GOT3 (cell line): ENCODE data around the gene FAAH2.
"Not testable (repeated sequence)": the region's sequence is repeated elsewhere in the genome, so short reads cannot be mapped to it uniquely, and the experiment has no call there.

Experiments
- DNase-seq: peaks from one replicate; lab custom pipeline; 2025; ENCODE audit warnings: mixed read lengths; lab: John Stamatoyannopoulos, UW

FAAH2 gene

DNA sequence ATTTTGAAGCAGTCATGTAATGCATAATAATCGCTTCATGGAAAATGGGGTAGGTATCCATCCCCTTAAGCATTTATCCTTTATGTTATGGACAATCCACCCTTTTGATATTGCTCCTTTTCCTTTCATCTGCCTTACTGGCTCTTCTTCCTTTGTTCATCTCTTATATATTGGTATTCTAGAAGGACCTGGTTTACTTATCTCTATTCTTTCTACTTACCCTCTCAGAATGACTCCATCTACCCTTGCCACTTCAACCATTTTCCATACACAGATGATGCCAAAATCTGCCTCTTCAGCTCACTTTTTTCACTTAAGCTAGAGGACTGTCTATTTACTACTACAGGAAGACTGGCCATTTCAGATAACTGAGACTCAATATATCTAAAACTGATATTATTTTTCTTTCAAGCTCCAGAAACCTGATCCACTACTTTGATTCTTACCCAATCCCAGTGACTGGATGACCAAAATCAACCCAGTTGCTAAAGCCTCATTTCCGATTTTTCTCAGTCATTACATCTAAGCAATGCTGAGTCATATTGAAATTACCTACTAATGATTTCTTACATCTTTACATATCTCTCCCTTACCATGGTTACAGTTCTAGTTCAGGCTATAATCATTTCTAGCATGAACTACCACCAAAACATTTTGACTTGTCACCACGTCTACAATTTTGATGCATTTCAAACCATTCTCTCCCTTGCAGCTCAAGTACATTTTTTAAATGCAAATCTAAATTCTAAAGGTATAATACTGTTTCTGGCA lies 93.7 kb downstream of the FAAH2 start:
- DNase-seq: no peak

DNA sequence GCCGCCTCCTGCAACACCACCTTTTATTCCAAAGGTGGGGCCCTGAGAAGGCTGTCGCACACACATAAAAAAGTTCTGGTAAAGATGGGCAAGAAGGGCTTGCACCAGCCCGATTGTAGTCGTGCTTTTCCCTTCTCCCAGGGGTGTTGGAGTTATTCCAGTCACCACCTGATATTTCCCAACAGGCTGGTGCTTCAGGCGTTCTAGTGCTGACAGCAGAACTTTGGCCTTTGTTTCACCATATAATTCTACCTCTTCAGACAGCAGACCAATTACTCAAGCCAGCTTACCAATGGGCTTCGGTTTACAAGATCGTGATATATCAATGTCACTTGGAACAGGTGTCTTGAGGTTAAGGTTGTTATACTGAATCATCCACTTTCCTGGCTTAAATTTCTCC lies 107.7 kb downstream of the FAAH2 start:
- DNase-seq: not testable (repeated sequence)

DNA sequence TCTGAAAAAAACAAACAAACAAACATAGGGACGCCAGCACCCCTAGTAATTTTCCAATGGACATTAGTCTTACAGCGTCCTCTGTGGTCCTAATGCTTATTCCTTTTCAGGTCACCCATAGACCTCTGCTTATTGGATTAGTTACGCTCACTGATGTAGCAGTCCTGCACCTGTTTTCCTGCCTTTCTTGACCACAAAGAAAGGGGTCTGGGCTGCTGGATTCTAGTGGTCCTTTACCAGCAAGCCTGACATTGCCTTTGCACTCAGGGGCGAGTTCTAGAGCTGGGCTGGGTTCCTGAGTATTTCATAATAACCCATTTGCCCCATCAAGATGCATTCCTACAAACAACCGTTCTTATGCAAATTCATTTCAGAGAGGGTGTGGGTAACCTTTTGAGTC lies 116.7 kb downstream of the FAAH2 start:
- not testable (repeated sequence) for DNase-seq

DNA sequence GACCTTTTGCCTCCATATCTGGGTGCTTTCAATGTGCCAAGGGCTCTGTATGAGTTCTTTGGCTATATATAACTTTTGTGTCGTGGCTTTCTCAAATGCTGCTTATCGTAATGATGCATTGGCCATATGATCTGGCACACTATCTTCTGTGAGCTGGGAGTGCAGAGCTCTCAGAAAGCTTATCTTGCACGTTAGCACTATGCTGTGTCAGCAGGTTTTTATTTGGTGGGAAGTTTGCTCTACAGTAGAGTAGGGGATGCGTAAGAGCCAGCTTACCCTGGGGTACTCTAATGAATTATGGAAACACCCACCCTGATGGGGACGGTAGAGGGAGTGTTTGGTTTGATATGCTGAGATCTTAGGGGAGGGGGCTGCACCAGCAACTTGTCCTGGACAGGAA lies 119.6 kb downstream of the FAAH2 start:
- DNase-seq: no peak

DNA sequence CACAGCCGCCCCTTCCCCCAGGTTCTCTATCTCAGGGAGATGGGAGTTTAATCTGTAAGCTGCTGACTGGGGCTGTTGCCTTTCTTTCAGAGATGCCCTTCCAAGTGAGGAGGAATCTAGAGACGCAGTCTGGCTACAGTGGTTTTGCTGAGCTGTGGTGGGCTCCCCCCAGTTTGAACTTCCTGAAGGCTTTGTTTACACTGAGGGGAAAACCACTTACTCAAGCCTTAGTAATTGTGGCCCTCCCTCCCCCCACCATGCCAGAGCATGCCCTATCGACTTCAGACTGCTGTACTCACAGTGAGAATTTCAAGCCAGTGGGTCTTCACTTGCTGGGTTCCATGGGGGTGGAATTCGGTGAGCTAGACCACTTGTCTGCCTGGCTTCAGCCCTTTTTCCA lies 131.3 kb downstream of the FAAH2 start:
- DNase-seq: no peak

DNA sequence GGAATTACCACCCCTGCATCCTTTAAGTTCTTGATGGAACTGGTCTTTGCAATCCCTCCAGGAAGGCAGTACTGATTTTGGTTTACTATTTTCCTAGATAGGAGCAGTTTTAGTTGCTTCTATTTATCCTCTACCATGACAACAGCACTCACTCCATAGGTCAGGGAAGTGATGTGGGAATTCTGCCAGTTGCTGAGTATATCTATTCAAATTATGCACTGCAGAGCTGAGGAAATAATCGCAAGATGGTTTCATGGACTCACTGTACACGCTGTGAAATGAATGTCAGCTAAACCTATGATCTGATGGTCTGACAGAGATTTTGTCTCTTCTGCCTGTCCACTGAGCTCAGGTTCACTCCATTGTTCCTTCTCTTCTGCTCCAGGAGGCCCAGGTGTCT lies 135.8 kb downstream of the FAAH2 start:
- no peak for DNase-seq

DNA sequence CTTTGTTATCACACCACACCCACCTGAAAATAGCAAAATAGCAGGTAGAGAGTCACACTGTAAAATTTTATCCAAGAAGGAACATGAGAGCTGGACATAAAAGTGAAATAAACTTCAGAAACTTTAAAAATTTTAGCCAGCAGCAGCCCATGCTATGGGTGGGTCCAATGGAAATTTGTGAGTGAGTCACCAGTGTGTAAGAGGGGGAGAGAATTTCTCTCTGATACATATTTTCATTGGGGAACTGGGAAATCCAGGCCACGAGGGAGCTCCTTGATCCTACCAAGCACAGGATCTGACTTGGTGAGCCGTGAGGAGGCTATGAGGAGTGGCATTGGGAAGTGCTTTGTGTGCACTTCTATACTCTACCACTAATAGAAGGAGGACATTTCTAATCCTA lies 136.3 kb downstream of the FAAH2 start:
- no peak for DNase-seq

DNA sequence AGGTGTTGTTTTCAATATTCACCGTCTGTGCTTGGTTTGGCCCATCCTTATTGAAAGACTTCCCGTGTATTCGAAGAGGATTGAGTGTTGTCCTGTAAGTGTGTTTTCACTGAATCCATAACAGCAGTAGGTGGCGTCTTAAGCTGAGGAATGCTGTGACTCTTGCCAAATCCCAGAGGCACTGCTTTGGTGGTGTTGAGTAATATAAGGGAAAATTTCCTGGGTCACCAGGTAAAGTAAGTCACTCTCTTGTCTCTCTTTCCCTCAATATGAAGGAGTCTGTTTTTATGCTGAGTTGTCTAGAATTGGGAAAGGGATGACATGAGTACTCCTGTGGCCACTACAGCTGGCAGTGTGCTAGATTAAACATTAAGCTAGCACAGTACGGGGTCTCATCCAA lies 158.6 kb downstream of the FAAH2 start:
- no peak for DNase-seq

DNA sequence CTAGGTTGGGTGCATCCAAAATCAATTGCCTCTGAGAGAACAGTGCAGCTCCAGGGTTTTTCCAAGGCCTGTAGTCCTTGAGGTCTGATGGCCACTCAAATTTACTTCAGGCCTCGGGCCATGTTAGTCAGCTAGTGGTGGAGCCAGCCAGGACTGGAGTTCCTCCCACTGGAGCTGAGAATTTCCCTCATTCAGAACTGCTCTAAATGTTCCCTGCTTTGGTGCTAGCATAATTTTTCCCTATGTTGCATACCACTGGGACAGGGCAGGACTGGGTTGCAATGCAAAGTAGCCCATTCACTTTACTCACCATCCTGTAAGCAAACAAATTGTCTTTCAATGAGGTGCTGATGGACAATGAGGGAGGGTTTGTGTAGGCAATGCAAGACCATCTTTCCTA lies 159.3 kb downstream of the FAAH2 start:
- no peak for DNase-seq

DNA sequence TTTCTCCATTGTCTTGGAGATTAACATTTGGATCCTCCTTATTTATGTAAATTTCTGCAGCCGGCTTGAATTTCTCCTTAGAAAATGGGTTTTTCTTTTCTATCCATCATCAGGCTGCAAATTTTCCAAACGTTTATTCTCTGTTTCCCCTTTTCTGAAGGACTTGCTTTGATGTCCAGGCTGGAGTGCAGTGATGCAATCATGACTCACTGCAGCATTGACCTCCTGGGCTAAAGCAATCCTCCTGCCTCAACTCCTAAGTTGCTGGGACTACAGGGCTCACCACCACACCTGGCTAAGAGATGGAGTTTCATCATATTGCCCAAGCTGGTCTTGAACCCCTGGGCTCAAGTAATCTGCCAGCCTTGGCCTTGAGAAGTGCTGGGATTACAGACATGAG lies 161.3 kb downstream of the FAAH2 start:
- DNase-seq: no peak

DNA sequence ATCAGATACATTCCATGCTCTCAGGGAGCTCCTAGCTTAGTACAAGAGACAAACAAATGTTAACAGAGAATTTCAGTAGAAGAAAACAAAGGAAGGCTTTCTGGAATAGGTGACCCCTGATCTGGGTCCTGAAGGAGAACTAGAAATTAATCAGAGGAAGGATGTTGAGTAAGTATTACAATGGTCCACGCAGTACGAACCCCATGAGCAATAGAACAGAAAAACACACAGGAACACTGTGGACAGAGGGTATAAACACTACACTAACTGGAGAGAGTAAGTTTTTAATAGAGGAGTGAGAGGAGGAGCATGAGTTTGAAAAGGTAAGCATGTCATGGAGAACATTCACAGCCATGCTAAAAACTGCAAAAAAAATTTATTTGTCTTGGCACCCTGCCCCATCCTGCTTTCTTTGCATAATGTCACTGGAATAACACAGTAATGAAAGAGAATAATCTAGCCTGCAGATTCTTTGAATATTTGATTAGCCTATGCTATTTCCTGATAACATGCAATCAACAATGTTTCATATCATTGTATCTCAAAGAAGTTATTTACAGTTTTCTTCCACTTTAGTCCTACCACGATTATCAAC lies 165.0 kb downstream of the FAAH2 start:
- no peak for DNase-seq

DNA sequence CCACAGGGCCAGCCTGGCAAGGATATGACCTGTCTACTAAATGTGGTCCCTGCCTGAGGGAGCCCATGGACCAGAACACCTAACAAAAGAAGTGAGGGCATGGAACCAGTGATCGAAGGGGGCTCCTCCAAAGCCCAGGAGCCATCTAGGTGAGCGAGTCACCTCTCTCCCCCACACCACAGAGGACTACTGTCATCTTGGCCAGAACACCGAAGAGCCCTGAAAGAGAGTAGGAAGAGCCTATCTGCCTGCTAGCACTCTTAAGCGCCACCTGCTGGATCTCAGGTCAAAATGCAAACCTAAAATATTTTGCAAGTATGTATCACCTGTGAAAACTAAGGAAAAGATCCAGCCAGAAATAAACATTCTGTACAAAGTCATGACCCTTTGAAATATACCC lies 167.4 kb downstream of the FAAH2 start:
- no peak for DNase-seq

DNA sequence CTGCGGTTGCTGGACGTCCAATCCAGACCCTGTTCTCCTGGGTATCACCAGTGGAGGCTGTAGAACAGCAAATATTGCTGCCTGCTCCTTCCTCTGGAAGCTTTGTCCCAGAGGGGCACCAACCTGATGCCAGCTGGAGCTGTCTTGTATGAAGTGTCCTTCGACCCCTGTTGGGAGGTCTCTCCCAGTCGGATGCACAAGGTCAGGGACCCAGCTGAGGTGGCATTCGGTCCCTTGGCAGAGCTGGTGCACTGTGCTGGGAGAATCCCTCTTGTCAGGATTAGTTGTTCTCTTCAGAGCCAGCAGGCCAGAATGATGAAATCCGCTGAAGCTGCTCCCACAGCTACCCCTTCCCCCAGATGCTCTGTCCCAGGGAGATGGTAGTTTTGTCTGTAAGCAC lies 195.0 kb downstream of the FAAH2 start:
- DNase-seq: no peak

DNA sequence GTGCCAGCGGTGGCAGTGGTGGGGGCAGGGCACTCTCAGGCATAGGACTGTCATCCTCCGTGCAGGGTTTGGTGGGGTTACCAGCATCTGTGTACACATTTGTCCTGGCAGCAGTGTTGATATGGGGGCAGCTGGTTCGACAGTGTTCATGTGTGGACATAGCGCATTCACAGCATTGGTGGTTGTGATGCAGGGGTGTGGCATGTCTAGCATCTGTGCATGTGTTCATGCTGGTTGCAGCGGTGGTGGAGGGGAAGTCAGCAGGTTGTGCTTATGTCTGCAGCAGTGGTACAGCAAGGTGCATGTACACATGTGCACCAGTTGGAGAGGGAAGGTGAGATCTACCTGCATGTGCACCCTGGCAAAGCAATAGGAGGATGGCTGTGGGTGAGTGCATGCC lies 230.0 kb downstream of the FAAH2 start:
- no peak for DNase-seq

DNA sequence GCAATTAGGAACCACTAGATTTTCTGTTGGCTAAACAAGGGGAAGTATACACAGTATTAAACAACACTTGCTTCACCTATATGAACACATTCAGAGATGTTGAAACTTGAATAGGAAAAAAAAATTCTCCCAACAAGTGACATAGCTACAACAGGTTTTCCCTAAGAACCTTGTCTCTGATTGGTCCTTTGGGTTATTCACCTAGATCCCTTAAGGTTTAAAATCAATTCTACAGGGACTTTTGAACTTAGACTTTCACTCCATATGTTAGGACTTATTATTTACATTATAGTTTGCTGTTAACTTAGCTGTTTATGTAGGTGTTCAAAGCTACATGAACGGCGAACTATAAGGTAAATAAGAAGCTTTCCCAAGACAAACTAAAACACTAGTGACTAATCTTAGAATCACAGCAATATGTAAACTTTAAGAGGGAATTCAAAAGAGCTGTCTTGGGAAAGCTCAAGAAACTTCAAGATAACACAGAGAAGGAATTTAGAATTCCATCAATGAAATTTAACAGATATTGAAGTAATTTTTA lies 233.1 kb downstream of the FAAH2 start:
- no peak for DNase-seq

DNA sequence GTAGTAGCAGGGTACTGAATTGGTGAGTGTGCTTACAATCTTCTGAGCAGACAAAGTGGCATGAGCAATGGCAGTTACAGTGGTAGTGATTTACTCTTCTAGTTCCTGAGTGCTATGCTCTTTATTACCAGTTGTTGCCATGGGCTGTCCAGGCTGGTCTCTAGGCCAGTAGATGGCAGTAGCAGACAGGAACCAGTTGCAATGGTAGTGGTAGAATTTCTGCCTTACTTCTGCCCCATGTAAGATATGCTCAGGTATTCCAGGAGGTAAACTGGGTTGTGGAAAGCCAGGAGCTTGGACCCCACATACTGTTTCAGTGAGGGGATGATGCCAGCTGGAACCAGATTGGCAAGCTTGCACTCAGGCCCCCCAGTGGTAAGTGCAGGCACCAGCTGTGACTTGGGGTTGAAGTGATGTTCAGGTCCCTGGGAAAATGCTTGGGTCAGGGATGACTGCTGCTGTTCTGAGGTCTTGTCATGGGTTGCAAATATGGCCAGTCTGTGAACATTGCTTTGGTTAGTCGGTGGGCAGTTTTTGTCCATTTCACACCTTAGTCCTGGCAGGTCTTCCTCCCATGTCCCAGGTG lies 242.3 kb downstream of the FAAH2 start:
- no peak for DNase-seq
